H1 (cell line): Measurements from ENCODE around the gene PRSS12. TPM values are rescaled to one million over a fixed set of nuclear protein-coding genes. Genes with fewer than 3 reads are reported as not detected.

Source experiments
- CTCF ChIA-PET: fragments of 300-600 bp; sonication (Branson Sonifier 250); formaldehyde crosslinking; loops from one replicate; lab custom pipeline; 2021; ENCODE audit not compliant: partially characterized antibody; lab: Charles Lee
- POLR2A ChIA-PET: fragments of 300-600 bp; sonication (Branson Sonifier 250); formaldehyde crosslinking; loops from one replicate; lab custom pipeline; 2021; ENCODE audit warnings: inconsistent platforms; ENCODE audit not compliant: partially characterized antibody; lab: Charles Lee
- DNase-seq, 2 experiments: peaks; one replicate each; pipeline versions ENCODE4 v3.0.0 to v3.0.0-alpha.2; 2010 to 2022; ENCODE audit warnings: low spot score in 2 of 2, low read depth in 1 of 2, mixed read lengths in 1 of 2
- FAIRE-seq: peaks from 2 replicates; lab custom pipeline; 2011; peaks lifted over from hg19 to GRCh38; lab: Jason Lieb, UNC
- H2AFZ ChIP-seq: 2 replicates; pipeline ENCODE4 v1.8.1; 2012; ENCODE audit warnings: low read length, inconsistent platforms
- H2AK5ac ChIP-seq: 2 replicates; pipeline ENCODE4 v1.6.1; 2013; ENCODE audit warnings: low read depth, low read length
- H2BK120ac ChIP-seq: replicated peaks from 2 replicates; pipeline ENCODE3; 2013; ENCODE audit warnings: low read depth, low read length, inconsistent platforms
- H2BK12ac ChIP-seq: 2 replicates; pipeline ENCODE4 v1.6.1; 2013; ENCODE audit warnings: low read depth, low read length
- H2BK15ac ChIP-seq: 2 replicates; pipeline ENCODE4 v1.6.1; 2013; ENCODE audit warnings: low read length
- H2BK20ac ChIP-seq: 2 replicates; pipeline ENCODE4 v1.6.1; 2013; ENCODE audit warnings: low read length
- H2BK5ac ChIP-seq: 2 replicates; pipeline ENCODE4 v1.6.1; 2013; ENCODE audit warnings: low read depth, low read length
- H3K14ac ChIP-seq: 2 replicates; pipeline ENCODE4 v1.6.1; 2013; ENCODE audit warnings: inconsistent platforms; ENCODE audit not compliant: insufficient read length
- H3K18ac ChIP-seq: 2 replicates; pipeline ENCODE4 v1.6.1; 2013; ENCODE audit warnings: low read length; ENCODE audit errors: extremely low read depth
- H3K23ac ChIP-seq: 2 replicates; pipeline ENCODE4 v1.6.1; 2013; ENCODE audit warnings: inconsistent platforms; ENCODE audit not compliant: insufficient read length
- H3K23me2 ChIP-seq: 2 replicates; pipeline ENCODE4 v1.6.1; 2013; ENCODE audit warnings: low read depth, low read length
- H3K27ac ChIP-seq: 2 replicates; pipeline ENCODE4 v1.6.1; 2011; ENCODE audit warnings: low read depth, low read length, inconsistent platforms
- H3K27me3 ChIP-seq, 4 experiments: replicated peaks in 1 of 4; 1 replicate in 1 of 4; 2 replicates in 3 of 4; pipeline versions ENCODE4 v1.6.1 to v1.8.1; 2011 to 2013; ENCODE audit warnings: low read length in 3 of 4, mild to moderate bottlenecking in 3 of 4, inconsistent platforms in 2 of 4, mixed read lengths in 2 of 4, moderate library complexity in 1 of 4; ENCODE audit not compliant: control insufficient read depth in 3 of 4, insufficient read depth in 3 of 4; ENCODE audit errors: extremely low read depth in 1 of 4
- H3K36me3 ChIP-seq, 4 experiments: 2 replicates each; pipeline versions ENCODE4 v1.6.1 to v1.8.1; 2011 to 2013; ENCODE audit warnings: mild to moderate bottlenecking in 4 of 4, low read length in 3 of 4, moderate library complexity in 2 of 4, control low read depth in 1 of 4, inconsistent platforms in 1 of 4; ENCODE audit not compliant: insufficient read depth in 4 of 4, control insufficient read depth in 2 of 4
- H3K4ac ChIP-seq: replicated peaks from 2 replicates; pipeline ENCODE3; 2013; ENCODE audit warnings: low read length, low read depth, mixed read lengths, inconsistent platforms; ENCODE audit not compliant: insufficient read length
- H3K4me1 ChIP-seq, 4 experiments: replicated peaks in 1 of 4; 1 replicate in 1 of 4; 2 replicates in 3 of 4; pipeline versions ENCODE4 v1.6.1 to v1.8.1; 2011 to 2013; ENCODE audit warnings: low read length in 3 of 4, inconsistent platforms in 2 of 4, mixed read lengths in 1 of 4; ENCODE audit not compliant: insufficient read depth in 4 of 4, control insufficient read depth in 3 of 4
- H3K4me2 ChIP-seq, 2 experiments: 2 replicates each; pipeline versions ENCODE4 v1.6.1 to v1.8.1; 2011 to 2013; ENCODE audit warnings: low read depth in 2 of 2, low read length in 2 of 2, control low read depth in 1 of 2, inconsistent platforms in 1 of 2, mild to moderate bottlenecking in 1 of 2; ENCODE audit not compliant: insufficient read depth in 1 of 2
- H3K4me3 ChIP-seq, 4 experiments: fragments of 200-600, 300-600 bp in 1 of 4; sonication (generic), shearing (Covaris generic), sonication (Bioruptor Twin) in 1 of 4; 2 replicates each; pipeline versions ENCODE4 v1.5.1 to v1.8.1; 2011 to 2016; ENCODE audit warnings: low read length in 4 of 4, low read depth in 3 of 4, control low read depth in 2 of 4, inconsistent platforms in 2 of 4, mild to moderate bottlenecking in 2 of 4, mixed read lengths in 1 of 4, moderate library complexity in 1 of 4; ENCODE audit not compliant: insufficient read depth in 2 of 4; ENCODE audit errors: extremely low read depth in 1 of 4
- H3K56ac ChIP-seq: replicated peaks from 2 replicates; pipeline ENCODE3; 2013; ENCODE audit warnings: low read depth, mild to moderate bottlenecking, mixed read lengths, low read length, inconsistent platforms; ENCODE audit not compliant: insufficient read length
- H3K79me1 ChIP-seq: 2 replicates; pipeline ENCODE4 v1.6.1; 2013; ENCODE audit warnings: low read depth, low read length, control low read depth
- H3K79me2 ChIP-seq, 2 experiments: 2 replicates each; pipeline versions ENCODE4 v1.6.1 to v1.8.1; 2012 to 2013; ENCODE audit warnings: low read length in 2 of 2, mild to moderate bottlenecking in 2 of 2, inconsistent platforms in 1 of 2; ENCODE audit not compliant: insufficient read depth in 2 of 2, control insufficient read depth in 1 of 2
- H3K9ac ChIP-seq, 4 experiments: replicated peaks in 1 of 4; 1 replicate in 1 of 4; 2 replicates in 3 of 4; pipeline versions ENCODE4 v1.6.1 to v1.8.1; 2011 to 2013; ENCODE audit warnings: low read depth in 3 of 4, low read length in 3 of 4, control low read depth in 2 of 4, mild to moderate bottlenecking in 2 of 4, moderate library complexity in 2 of 4, inconsistent platforms in 1 of 4; ENCODE audit errors: extremely low read depth in 1 of 4
- H3K9me3 ChIP-seq, 2 experiments: 2 replicates each; pipeline versions ENCODE4 v1.6.1 to v1.8.1; 2012 to 2013; ENCODE audit warnings: mild to moderate bottlenecking in 2 of 2, moderate library complexity in 2 of 2, control low read depth in 1 of 2, inconsistent platforms in 1 of 2, low read depth in 1 of 2, low read length in 1 of 2, mixed read lengths in 1 of 2; ENCODE audit not compliant: insufficient read depth in 2 of 2
- H4K20me1 ChIP-seq, 2 experiments: replicated peaks in 1 of 2; 2 replicates each; pipeline versions ENCODE3 to v1.8.1; 2011 to 2013; ENCODE audit warnings: inconsistent platforms in 2 of 2, low read length in 2 of 2, mild to moderate bottlenecking in 1 of 2; ENCODE audit not compliant: insufficient read depth in 2 of 2, control insufficient read depth in 1 of 2
- H4K5ac ChIP-seq: 2 replicates; pipeline ENCODE4 v1.6.1; 2013; ENCODE audit warnings: low read length, low read depth, mixed read lengths, inconsistent platforms; ENCODE audit not compliant: insufficient read length
- H4K8ac ChIP-seq: 2 replicates; pipeline ENCODE4 v1.8.0; 2013; ENCODE audit warnings: mild to moderate bottlenecking, moderate library complexity, low read length, inconsistent platforms; ENCODE audit not compliant: insufficient read depth; ENCODE audit errors: extremely low read depth
- H4K91ac ChIP-seq: replicated peaks from 2 replicates; pipeline ENCODE3; 2013; ENCODE audit warnings: low read length, mixed read lengths, inconsistent platforms; ENCODE audit not compliant: insufficient read length
- GTF2F1 ChIP-seq: IDR thresholded peaks from 2 replicates; pipeline ENCODE4 v1.6.1; 2012; ENCODE audit warnings: low read depth, low read length, improper control_type of control experiment, borderline replicate concordance
- JUND ChIP-seq: IDR thresholded peaks from 2 replicates; pipeline ENCODE4 v1.6.1; 2011; ENCODE audit warnings: mild to moderate bottlenecking, improper control_type of control experiment, low read length
- PHF8 ChIP-seq: fragments of 200-600 bp; sonication (generic); conservative IDR thresholded peaks from 2 replicates; pipeline ENCODE4 v1.7.1; 2012; ENCODE audit warnings: low read depth, mild to moderate bottlenecking, inconsistent platforms, low read length, moderate library complexity
- POLR2AphosphoS5 ChIP-seq: IDR thresholded peaks from 2 replicates; pipeline ENCODE4 v1.6.1; 2011; ENCODE audit warnings: low read depth, low read length
- POU5F1 ChIP-seq: IDR thresholded peaks from 2 replicates; pipeline ENCODE4 v1.6.1; 2011; ENCODE audit warnings: low read depth, mild to moderate bottlenecking, low read length, moderate library complexity
- SP4 ChIP-seq: IDR thresholded peaks from 2 replicates; pipeline ENCODE4 v1.6.1; 2012; ENCODE audit warnings: low read length, inconsistent platforms
- SUZ12 ChIP-seq: fragments of 200-600 bp; sonication (generic); IDR thresholded peaks from 2 replicates; pipeline ENCODE4 v1.6.1; 2012; ENCODE audit warnings: mild to moderate bottlenecking, inconsistent platforms, low read length, moderate library complexity, mixed read lengths
- TAF7 ChIP-seq: optimal IDR thresholded peaks from 2 replicates; pipeline ENCODE3; 2011; ENCODE audit warnings: low read depth, mild to moderate bottlenecking, inconsistent platforms, low read length, moderate library complexity, borderline replicate concordance
- WGBS, 2 experiments: shearing (Covaris generic) in 1 of 2; methylation state at CpG; one replicate each; pipeline versions ENCODE4 v1.1.6 to v1.1.7; 2013 to 2015; ENCODE audit warnings: low lambda C conversion rate in 2 of 2, mixed read lengths in 2 of 2, inconsistent platforms in 1 of 2, low coverage in 1 of 2, missing lambda C conversion rate in 1 of 2; ENCODE audit not compliant: insufficient replicate concordance in 2 of 2, insufficient coverage in 1 of 2, insufficient read length in 1 of 2; ENCODE audit errors: extremely low coverage in 1 of 2, missing lambda C conversion rate in 1 of 2; 5-methylcytosine and 5-hydroxymethylcytosine counted together
- polyA plus RNA-seq, 7 experiments: library from polyadenylated mRNA; depleted of rRNA in 3 of 7; stranded (reverse) in 5 of 7; unstranded in 2 of 7; fragments of >200 nt in 5 of 7; fragments of 200-250 nt in 2 of 7; gene quantifications; 1 replicate in 5 of 7; 2 replicates in 1 of 7; 4 replicates in 1 of 7; pipeline versions ENCODE4 v1.2.1 to v1.2.3, GENCODE V29; 2011 to 2013; ENCODE audit warnings: missing spikeins in 2 of 7, mixed read lengths in 2 of 7
- total RNA-seq: library from RNA; stranded (reverse); fragmentation: NEBNext Ultra II Directional; extraction: Animal tissue kit (Norgen Biotek cat#: 25700); gene quantifications from 2 replicates; pipeline ENCODE4 v1.2.1, GENCODE V29; 2021
- TF ChIP-seq, protein P1 (sequence below): IDR thresholded peaks from 2 replicates; pipeline ENCODE4 v1.6.1; 2012; ENCODE audit warnings: inconsistent platforms

Gene PRSS12
- total and polyA plus RNA-seq, 2 of the 8 experiments (the other 6 are each of a cell fraction or from before 2014, with no cell fraction given), result 2.6 to 9.3 TPM

DNA sequence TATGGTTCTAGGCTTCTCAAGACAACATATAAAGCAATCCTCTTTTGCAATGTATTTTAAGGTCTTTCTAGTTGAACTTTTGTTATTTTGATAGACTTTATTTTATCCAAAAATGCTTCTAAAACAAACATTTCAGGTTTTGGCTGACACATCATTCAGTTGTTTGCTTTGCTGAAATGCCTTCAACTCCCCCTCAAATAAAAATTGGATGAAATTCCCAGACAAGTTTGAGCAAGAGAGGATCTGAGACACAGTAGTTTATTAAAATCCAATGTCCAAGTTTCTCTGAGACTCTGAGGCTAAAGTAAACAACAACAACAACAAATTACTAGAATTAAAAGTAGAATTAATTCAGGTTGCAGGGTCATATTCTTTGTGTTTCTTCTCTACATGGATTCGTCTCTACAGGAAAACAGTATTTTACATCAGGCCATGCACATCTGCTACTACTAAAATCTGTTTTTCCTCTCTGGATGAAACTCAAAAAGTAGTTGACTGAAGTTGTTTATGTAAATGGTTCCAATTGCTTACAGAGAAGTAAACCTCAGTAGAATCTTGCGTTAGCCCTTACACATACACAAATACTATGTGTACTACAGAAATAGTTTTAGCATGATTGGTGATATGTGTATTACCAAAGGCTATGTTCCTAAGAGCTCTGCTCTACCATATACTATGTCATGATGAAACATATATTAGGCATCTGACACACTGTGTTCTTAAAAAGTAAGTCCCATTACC lies 64.9 kb downstream of the PRSS12 start:
- H3K18ac ChIP-seq, result no peak overlapping the region
- H3K9ac ChIP-seq, result no peak overlapping the region
- H3K27me3 ChIP-seq, result no peaks in the 10 kb centered on the region
- H3K36me3 ChIP-seq, result no peaks in the 10 kb centered on the region
- H3K4me3 ChIP-seq, result no peak overlapping the region
- no peak overlapping the region for H3K14ac ChIP-seq
- H3K4ac ChIP-seq, result no peak overlapping the region
- H4K20me1 ChIP-seq, result peaks cover 0 to under 1% of the 10 kb centered on the region in 2 experiments
- FAIRE-seq (no peak), DNase-seq (no peak)
- H3K79me1 ChIP-seq, result no peaks in the 10 kb centered on the region
- no peak overlapping the region for H4K91ac ChIP-seq
- H3K27ac ChIP-seq, result no peak overlapping the region
- no peaks in the 10 kb centered on the region for H3K4me1 ChIP-seq
- no peak overlapping the region for H2AK5ac ChIP-seq
- CTCF ChIA-PET, result no interaction called here
- no peak overlapping the region for H4K8ac ChIP-seq
- POLR2A ChIA-PET, result interaction anchor here (1.9 kb wide), 1 partner anchor 9 kb away, joined by 6 read pairs; no protein-coding TSS in a partner anchor
- no peak overlapping the region for H3K23ac ChIP-seq
- no peak overlapping the region for H2BK15ac ChIP-seq
- no peaks in the 10 kb centered on the region; the same call in 1 of the 2 replicates for H3K23me2 ChIP-seq
- no peak overlapping the region for H2AFZ ChIP-seq
- H3K56ac ChIP-seq, result no peak overlapping the region
- no peak overlapping the region for H4K5ac ChIP-seq
- H2BK120ac ChIP-seq, result no peak overlapping the region
- H2BK20ac ChIP-seq, result no peak overlapping the region
- no peaks in the 10 kb centered on the region for H3K79me2 ChIP-seq
- H3K9me3 ChIP-seq, result no peaks in the 10 kb centered on the region
- no peak overlapping the region for H3K4me2 ChIP-seq
- no peak overlapping the region for H2BK12ac ChIP-seq
- H2BK5ac ChIP-seq, result no peak overlapping the region
- WGBS, 2 experiments, result 90% methylated on average over 2 of the region's 2 CpGs; no CpG with 5 or more reads in 1 of the 2 experiments
- no peak for TF ChIP-seq TAF7
- TF ChIP-seq SP4, result no peak
- no peak for TF ChIP-seq POLR2AphosphoS5
- no peak for TF ChIP-seq JUND
- TF ChIP-seq SUZ12, result no peak
- TF ChIP-seq PHF8, result no peak
- TF ChIP-seq POU5F1, result no peak
- TF ChIP-seq, protein P1, sequence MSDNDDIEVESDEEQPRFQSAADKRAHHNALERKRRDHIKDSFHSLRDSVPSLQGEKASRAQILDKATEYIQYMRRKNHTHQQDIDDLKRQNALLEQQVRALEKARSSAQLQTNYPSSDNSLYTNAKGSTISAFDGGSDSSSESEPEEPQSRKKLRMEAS, result no peak
- no peak for TF ChIP-seq GTF2F1
